PFSK-1 (cell line): ENCODE measurements around the gene WWC2.

Experiments
- FOXP2 ChIP-seq: optimal IDR thresholded peaks from 2 replicates; pipeline ENCODE3; 2011; ENCODE audit warnings: borderline replicate concordance, control low read depth, inconsistent platforms; ENCODE audit not compliant: insufficient read depth; ENCODE audit errors: extremely low read length, extremely low read depth
- SIN3A ChIP-seq: IDR thresholded peaks from 2 replicates; pipeline ENCODE4 v1.6.1; 2012; ENCODE audit warnings: mild to moderate bottlenecking, low read length, moderate library complexity, borderline replicate concordance; ENCODE audit not compliant: insufficient read depth
- TAF1 ChIP-seq: IDR thresholded peaks from 2 replicates; pipeline ENCODE4 v1.6.1; 2012; ENCODE audit warnings: low read length, control low read depth, borderline replicate concordance; ENCODE audit not compliant: insufficient read depth

GRCh38 chr4:183163135-183163534, 64.1 kb downstream of the WWC2 start:
- TF ChIP-seq TAF1: no peak
- no peak for TF ChIP-seq SIN3A
- TF ChIP-seq FOXP2: no peak
